GM23248 (cell line): Measurements from ENCODE around the gene ECT2. TPM values are rescaled to one million over a fixed set of nuclear protein-coding genes. Genes with fewer than 3 reads are reported as not detected.

Experiments used
- DNase-seq: peaks from one replicate; pipeline ENCODE4 v3.0.0-alpha.2; 2015
- H2AFZ ChIP-seq: fragments of 200-600 bp; sonication (generic); 2 replicates; pipeline ENCODE4 v1.6.1; 2016; ENCODE audit warnings: antibody characterized with exemption
- H3F3A ChIP-seq: fragments of 200-600 bp; sonication (generic); 2 replicates; pipeline ENCODE4 v1.6.1; 2016; ENCODE audit warnings: mild to moderate bottlenecking, antibody characterized with exemption, mixed run types; ENCODE audit not compliant: insufficient read depth
- H3K27ac ChIP-seq: fragments of 200-600 bp; sonication (generic); 2 replicates; pipeline ENCODE4 v1.5.1; 2016; ENCODE audit warnings: mild to moderate bottlenecking
- H3K27me3 ChIP-seq: fragments of 200-600 bp; sonication (generic); replicated peaks from 2 replicates; pipeline ENCODE4 v1.6.1; 2016; ENCODE audit warnings: mild to moderate bottlenecking; ENCODE audit not compliant: insufficient read depth
- H3K36me3 ChIP-seq: fragments of 200-600 bp; sonication (generic); 2 replicates; pipeline ENCODE4 v1.6.1; 2016; ENCODE audit warnings: low read depth, mild to moderate bottlenecking
- H3K4me1 ChIP-seq: fragments of 200-600 bp; sonication (generic); 2 replicates; pipeline ENCODE4 v1.6.1; 2016; ENCODE audit warnings: mild to moderate bottlenecking; ENCODE audit not compliant: insufficient read depth
- H3K4me2 ChIP-seq: fragments of 200-600 bp; sonication (generic); one replicate; pipeline ENCODE4 v1.6.1; 2016; ENCODE audit warnings: mild to moderate bottlenecking; ENCODE audit not compliant: unreplicated experiment
- H3K4me3 ChIP-seq: fragments of 200-600 bp; sonication (generic); 2 replicates; pipeline ENCODE4 v1.5.1; 2016; ENCODE audit warnings: mild to moderate bottlenecking
- H3K79me2 ChIP-seq: fragments of 200-600 bp; sonication (generic); 2 replicates; pipeline ENCODE4 v1.6.1; 2016; ENCODE audit warnings: mild to moderate bottlenecking; ENCODE audit not compliant: insufficient read depth
- H3K9ac ChIP-seq: fragments of 200-600 bp; sonication (generic); 2 replicates; pipeline ENCODE4 v1.6.1; 2016; ENCODE audit warnings: mild to moderate bottlenecking
- H3K9me2 ChIP-seq: fragments of 200-600 bp; sonication (generic); 2 replicates; pipeline ENCODE4 v1.6.1; 2016; ENCODE audit warnings: mixed run types, mild to moderate bottlenecking, moderate library complexity; ENCODE audit not compliant: insufficient read depth
- H3K9me3 ChIP-seq: fragments of 200-600 bp; sonication (generic); one replicate; pipeline ENCODE4 v1.6.1; 2017; ENCODE audit warnings: low read depth
- H4K20me1 ChIP-seq: fragments of 200-600 bp; sonication (generic); 2 replicates; pipeline ENCODE4 v1.6.0; 2016; ENCODE audit not compliant: insufficient read depth
- EZH2 ChIP-seq: fragments of 200-600 bp; sonication (generic); IDR thresholded peaks from 2 replicates; pipeline ENCODE4 v1.6.1; 2018; ENCODE audit warnings: antibody characterized with exemption, mild to moderate bottlenecking; ENCODE audit not compliant: insufficient read depth, poor library complexity, severe bottlenecking
- EZH2phosphoT487 ChIP-seq: fragments of 200-600 bp; sonication (generic); IDR thresholded peaks from 2 replicates; pipeline ENCODE4 v1.6.1; 2018; ENCODE audit warnings: antibody characterized with exemption, moderate library complexity, mild to moderate bottlenecking, low read depth; ENCODE audit not compliant: insufficient read depth
- WGBS, 2 experiments: methylation state at CpG; one replicate each; pipeline ENCODE4 v1.1.6; 2015 to 2017; ENCODE audit warnings: low lambda C conversion rate in 2 of 2, low coverage in 1 of 2; ENCODE audit errors: missing lambda C conversion rate in 2 of 2; 5-methylcytosine and 5-hydroxymethylcytosine counted together
- in situ Hi-C: fragments of 300-500 bp; cut with MboI; formaldehyde crosslinking; loops from 2 replicates; pipeline ENCODE4 v1.15.0; 2020
- polyA plus RNA-seq: library from polyadenylated mRNA; unstranded; fragments of >200 nt; fragmentation: Nextera tagmentation; extraction: Ambion mirVana; gene quantifications from 2 replicates; pipeline ENCODE4 v1.2.1, GENCODE V29; 2016
- total RNA-seq: library from RNA; depleted of rRNA; stranded (reverse); fragments of >200 nt; shearing (Covaris generic); gene quantifications from 2 replicates; pipeline ENCODE4 v1.2.3, GENCODE V29; 2014

The ECT2 gene
- total and polyA plus RNA-seq, 2 experiments from 2014 or later, result 22.7 to 28.3 TPM

DNA sequence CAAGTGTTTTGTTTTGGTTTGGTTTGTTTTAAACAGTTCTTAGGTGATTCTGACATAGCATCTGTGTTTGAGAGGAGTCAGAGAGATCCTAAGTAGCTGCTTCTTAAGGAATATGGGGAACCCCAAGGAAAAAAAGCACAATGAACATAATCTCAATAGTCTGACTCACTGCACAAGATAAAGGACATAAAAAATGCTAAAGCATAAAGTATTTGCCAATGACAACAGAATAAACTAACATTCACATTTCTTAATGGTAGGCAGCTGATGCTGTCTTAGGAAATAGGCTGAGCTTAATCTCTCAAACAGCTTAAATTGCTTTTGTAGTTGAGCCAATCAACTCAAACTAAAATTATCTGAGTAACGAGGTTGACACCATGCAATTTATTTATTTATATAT is 42.6 kb upstream of the ECT2 start:
- peak; percentile 61 for DNase-seq
- in situ Hi-C loops, result no loop called here
- WGBS, 2 experiments, result 47 to 57% methylated on average over 1 of the region's 1 CpG

GRCh38 chr3:172708921-172709773 is 41.4 kb upstream of the ECT2 start:
- Histone ChIP-seq H3K4me3 (peak overlapping the region; percentile 89), H3F3A (peaks cover 26% of the 10 kb centered on the region), H3K9me3 (no peaks in the 10 kb centered on the region), H3K36me3 (no peaks in the 10 kb centered on the region), H3K79me2 (peaks cover 58% of the 10 kb centered on the region), H3K9me2 (no peaks in the 10 kb centered on the region), H3K27ac (peak overlapping the region; percentile 93), H2AFZ (peak overlapping the region; percentile 80; the same call in 1 of the 2 replicates), H3K4me2 (peak overlapping the region; percentile 82), H3K4me1 (peaks cover 30% of the 10 kb centered on the region), H3K9ac (peak overlapping the region; percentile 90), H4K20me1 (no peaks in the 10 kb centered on the region), H3K27me3 (no peaks in the 10 kb centered on the region)
- peak; percentile 37 for DNase-seq
- TF ChIP-seq EZH2 (no peak), EZH2phosphoT487 (no peak)
- 57 to 71% methylated on average over 2 of the region's 2 CpGs for WGBS, 2 experiments
- in situ Hi-C loops, result no loop called here

More for the DNA sequence above, 42.6 kb upstream of the ECT2 start:
- H3K9me3 ChIP-seq, result no peaks in the 10 kb centered on the region
- no peak overlapping the region for H2AFZ ChIP-seq
- no peak overlapping the region for H3K4me3 ChIP-seq
- H3K9me2 ChIP-seq, result no peaks in the 10 kb centered on the region
- H3K36me3 ChIP-seq, result no peaks in the 10 kb centered on the region
- H3K79me2 ChIP-seq, result peaks cover 70% of the 10 kb centered on the region
- peak overlapping the region; percentile 82 for H3K4me2 ChIP-seq
- no peaks in the 10 kb centered on the region for H4K20me1 ChIP-seq
- peak overlapping the region; percentile 1; the same call in 1 of the 2 replicates for H3K27ac ChIP-seq
- H3K4me1 ChIP-seq, result peaks cover 30% of the 10 kb centered on the region
- peaks cover 26% of the 10 kb centered on the region for H3F3A ChIP-seq
- TF ChIP-seq EZH2phosphoT487 (no peak), EZH2 (no peak)
- peak overlapping the region; percentile 1; the same call in 1 of the 2 replicates for H3K9ac ChIP-seq
- no peaks in the 10 kb centered on the region for H3K27me3 ChIP-seq

DNA sequence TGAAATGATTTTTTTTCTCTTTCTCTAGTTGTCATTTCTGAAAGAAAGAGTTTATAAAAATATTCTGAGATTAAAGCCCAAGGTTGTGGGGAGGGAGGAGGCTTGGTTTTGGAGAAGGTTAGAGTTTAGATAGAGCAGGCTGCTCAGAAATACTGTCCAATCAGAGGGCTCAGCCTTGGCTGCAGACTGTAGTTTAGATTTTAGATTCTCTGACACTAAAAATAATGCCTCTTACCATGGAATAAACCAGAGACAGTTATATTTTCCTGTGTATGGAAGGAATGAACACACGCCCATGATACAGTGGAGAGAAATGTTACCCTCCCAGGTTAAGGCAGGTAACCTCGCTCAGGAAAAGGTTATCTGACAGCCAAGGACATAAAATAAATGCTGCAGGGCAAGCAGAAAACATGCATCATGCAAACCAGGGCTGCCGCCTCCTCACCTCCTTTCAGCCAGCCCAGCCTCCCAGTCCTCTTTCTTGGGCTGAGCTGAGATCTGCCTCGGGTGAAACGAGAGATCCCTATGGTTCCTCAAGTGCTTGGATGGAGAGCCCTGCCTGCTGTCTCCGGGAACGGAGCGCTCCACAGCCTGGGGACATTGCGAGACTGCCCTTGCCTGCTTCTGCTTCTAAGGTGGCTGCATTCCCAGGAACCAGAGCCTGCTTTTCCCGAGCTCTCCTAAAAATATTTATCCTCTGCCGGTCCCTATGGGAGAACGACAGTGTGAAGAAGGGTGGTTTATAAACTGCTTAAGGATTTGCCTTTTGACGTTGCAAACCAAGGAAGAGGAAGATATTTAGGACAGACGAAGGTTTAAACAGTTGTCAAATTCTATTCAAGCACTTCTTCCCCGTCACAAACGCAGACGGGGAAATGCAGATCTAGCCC is 40.5 kb upstream of the ECT2 start:
- Histone ChIP-seq H3K4me3 (peak overlapping the region; percentile 89), H4K20me1 (no peaks in the 10 kb centered on the region), H3K27me3 (no peaks in the 10 kb centered on the region), H3K27ac (peak overlapping the region; percentile 93), H3K36me3 (no peaks in the 10 kb centered on the region), H3K9me2 (no peaks in the 10 kb centered on the region), H3K4me1 (peaks cover 30% of the 10 kb centered on the region), H3K4me2 (peak overlapping the region; percentile 82), H3K9ac (peak overlapping the region; percentile 90), H3K9me3 (no peaks in the 10 kb centered on the region), H2AFZ (peak overlapping the region; percentile 80), H3F3A (peaks cover 26% of the 10 kb centered on the region), H3K79me2 (peaks cover 49% of the 10 kb centered on the region)
- DNase-seq, result peak; percentile 77
- in situ Hi-C loops, result no loop called here
- TF ChIP-seq EZH2 (no peak), EZH2phosphoT487 (no peak)
- 0 to 2% methylated on average over 17 of the region's 17 CpGs for WGBS, 2 experiments
